ENCODE results near the gene STX2.
"Not testable (repeated sequence)": the region's sequence is repeated elsewhere in the genome, so short reads cannot be mapped to it uniquely, and the experiment has no call there.

STX2 gene

GRCh38 chr12:130875708-130876107, 36.7 kb upstream of the STX2 start:
- not testable (repeated sequence) for H3K27me3 ChIP-seq (ENCODE audit: control insufficient read depth, insufficient read depth, low read length); H3K4me1 ChIP-seq (ENCODE audit: control insufficient read depth, insufficient read depth, low read length); H3K9ac ChIP-seq (ENCODE audit: low read depth, low read length); H3K4me3 ChIP-seq (ENCODE audit: low read depth, low read length); H3K9me3 ChIP-seq (ENCODE audit: control insufficient read depth, insufficient read depth, low read length)
- peaks cover 35% of the 10 kb centered on the region for H3K36me3 ChIP-seq (ENCODE audit: control insufficient read depth, insufficient read depth, low read length)

DNA sequence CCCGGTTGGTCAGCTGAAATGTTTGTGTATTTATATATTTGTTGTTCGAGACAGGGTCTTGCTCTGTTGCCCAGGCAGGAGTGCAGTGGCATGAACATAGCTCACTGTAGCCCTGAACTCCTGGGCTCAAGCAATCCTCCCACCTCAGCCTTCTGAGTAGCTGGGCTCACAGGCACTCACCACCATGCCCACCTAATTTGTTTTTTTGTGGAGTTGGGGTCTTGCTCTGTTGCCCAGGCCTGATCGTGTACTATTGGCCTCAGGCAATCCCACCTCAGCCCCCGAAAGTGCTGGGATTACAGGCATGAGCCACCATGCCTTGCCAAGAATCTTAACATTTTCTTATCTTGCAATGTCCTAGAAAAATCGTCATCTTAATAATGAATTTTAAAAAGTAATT, 36.1 kb upstream of the STX2 start:
- peaks cover 7% of the 10 kb centered on the region for H3K4me1 ChIP-seq (ENCODE audit: control insufficient read depth, insufficient read depth, low read length)
- H3K9me3 ChIP-seq (ENCODE audit: control insufficient read depth, insufficient read depth, low read length), result no peaks in the 10 kb centered on the region
- peaks cover 35% of the 10 kb centered on the region for H3K36me3 ChIP-seq (ENCODE audit: control insufficient read depth, insufficient read depth, low read length)
- H3K4me3 ChIP-seq (ENCODE audit: low read depth, low read length), result no peak overlapping the region
- H3K27me3 ChIP-seq (ENCODE audit: control insufficient read depth, insufficient read depth, low read length), result no peaks in the 10 kb centered on the region
- no peak overlapping the region for H3K9ac ChIP-seq (ENCODE audit: low read depth, low read length)

DNA sequence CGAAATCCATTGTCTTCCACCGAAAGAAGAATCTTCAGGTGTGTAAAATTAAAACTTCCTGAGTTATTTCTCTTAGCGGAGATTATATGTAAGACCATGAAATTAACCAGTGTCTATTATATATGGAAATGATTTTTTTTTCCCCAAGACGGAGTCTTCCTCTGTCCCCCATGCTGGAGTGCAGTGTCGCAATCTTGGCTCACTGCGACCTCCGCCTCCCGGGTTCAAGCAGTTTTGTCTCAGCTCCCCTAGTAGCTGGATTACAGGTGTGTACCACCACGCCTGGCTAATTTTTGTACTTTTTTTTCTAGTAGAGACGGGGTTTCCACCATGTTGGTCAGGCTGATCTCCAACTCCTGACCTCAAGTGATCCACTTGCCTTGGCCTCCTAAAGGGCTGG, 35.6 kb upstream of the STX2 start:
- H3K9me3 ChIP-seq (ENCODE audit: control insufficient read depth, insufficient read depth, low read length), result no peaks in the 10 kb centered on the region
- H3K9ac ChIP-seq (ENCODE audit: low read depth, low read length), result no peak overlapping the region
- H3K4me1 ChIP-seq (ENCODE audit: control insufficient read depth, insufficient read depth, low read length), result peaks cover 7% of the 10 kb centered on the region
- no peak overlapping the region for H3K4me3 ChIP-seq (ENCODE audit: low read depth, low read length)
- H3K36me3 ChIP-seq (ENCODE audit: control insufficient read depth, insufficient read depth, low read length), result peaks cover 35% of the 10 kb centered on the region
- no peaks in the 10 kb centered on the region for H3K27me3 ChIP-seq (ENCODE audit: control insufficient read depth, insufficient read depth, low read length)

DNA sequence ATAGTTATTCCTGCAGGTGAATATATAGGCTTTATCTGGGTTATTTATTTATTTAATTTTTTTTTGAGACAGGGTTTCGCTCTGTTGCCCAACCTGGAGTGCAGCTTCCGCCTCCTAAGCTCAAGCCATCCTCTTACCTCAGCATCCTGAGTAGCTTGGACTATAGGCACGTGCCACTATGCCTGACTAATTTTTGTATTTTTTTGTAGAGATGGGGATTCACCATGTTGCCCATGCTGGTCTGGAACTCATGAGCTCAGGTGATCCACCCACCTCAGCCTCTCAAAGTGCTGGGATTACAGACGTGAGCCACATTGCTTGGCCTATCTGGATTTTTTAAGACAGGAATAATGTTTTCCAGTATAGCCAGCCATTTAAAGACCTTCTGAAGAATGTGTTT, 34.8 kb upstream of the STX2 start:
- H3K4me1 ChIP-seq (ENCODE audit: control insufficient read depth, insufficient read depth, low read length), result peaks cover 7% of the 10 kb centered on the region
- H3K9ac ChIP-seq (ENCODE audit: low read depth, low read length), result no peak overlapping the region
- H3K4me3 ChIP-seq (ENCODE audit: low read depth, low read length), result peak overlapping the region; percentile 70
- no peaks in the 10 kb centered on the region for H3K27me3 ChIP-seq (ENCODE audit: control insufficient read depth, insufficient read depth, low read length)
- H3K36me3 ChIP-seq (ENCODE audit: control insufficient read depth, insufficient read depth, low read length), result peaks cover 35% of the 10 kb centered on the region
- no peaks in the 10 kb centered on the region for H3K9me3 ChIP-seq (ENCODE audit: control insufficient read depth, insufficient read depth, low read length)

DNA sequence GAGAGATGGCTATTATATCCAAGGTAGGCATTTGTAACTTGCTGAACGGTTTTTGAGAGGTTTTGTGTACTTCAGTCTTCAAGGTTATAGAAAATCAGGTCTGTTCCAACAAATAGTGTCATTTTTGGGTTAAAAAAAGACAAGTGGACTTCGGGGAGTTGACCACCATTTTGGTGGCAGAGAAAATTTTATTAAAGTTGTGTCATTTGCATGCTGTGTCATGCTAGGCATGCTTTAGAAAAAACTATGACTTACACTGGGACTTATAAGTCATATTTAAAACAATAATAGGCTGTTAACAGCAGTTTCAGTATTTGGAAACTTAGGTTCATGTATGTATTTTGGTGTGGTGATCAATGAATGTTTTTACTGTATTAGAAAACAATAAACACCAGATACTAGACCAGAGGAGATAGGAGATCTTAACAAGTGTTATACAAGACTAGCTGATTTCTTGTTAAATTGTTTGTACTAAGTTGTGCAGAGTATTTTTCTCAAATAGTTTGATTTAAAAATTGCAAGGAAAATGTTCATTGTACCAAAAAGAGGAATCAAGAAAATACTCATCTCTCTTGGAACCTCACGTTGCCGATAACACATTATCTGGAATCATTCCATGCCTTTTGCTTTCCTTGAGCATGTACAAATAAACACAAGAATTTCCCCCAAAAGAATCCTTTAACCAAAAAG, 34.2 kb upstream of the STX2 start:
- Histone ChIP-seq H3K4me3 (ENCODE audit: low read depth, low read length) (peak overlapping the region; percentile 70), H3K27me3 (ENCODE audit: control insufficient read depth, insufficient read depth, low read length) (no peaks in the 10 kb centered on the region), H3K9ac (ENCODE audit: low read depth, low read length) (peak overlapping the region; percentile 89), H3K36me3 (ENCODE audit: control insufficient read depth, insufficient read depth, low read length) (peaks cover 35% of the 10 kb centered on the region), H3K4me1 (ENCODE audit: control insufficient read depth, insufficient read depth, low read length) (peaks cover 4% of the 10 kb centered on the region), H3K9me3 (ENCODE audit: control insufficient read depth, insufficient read depth, low read length) (no peaks in the 10 kb centered on the region)

GRCh38 chr12:130872179-130873096, 33.4 kb upstream of the STX2 start:
- H3K9me3 ChIP-seq (ENCODE audit: control insufficient read depth, insufficient read depth, low read length), result no peaks in the 10 kb centered on the region
- peaks cover 35% of the 10 kb centered on the region for H3K36me3 ChIP-seq (ENCODE audit: control insufficient read depth, insufficient read depth, low read length)
- H3K4me1 ChIP-seq (ENCODE audit: control insufficient read depth, insufficient read depth, low read length), result peaks cover 3% of the 10 kb centered on the region
- peak overlapping the region; percentile 89 for H3K9ac ChIP-seq (ENCODE audit: low read depth, low read length)
- H3K27me3 ChIP-seq (ENCODE audit: control insufficient read depth, insufficient read depth, low read length), result no peaks in the 10 kb centered on the region
- peak overlapping the region; percentile 70 for H3K4me3 ChIP-seq (ENCODE audit: low read depth, low read length)

- Histone ChIP-seq H3K9ac (ENCODE audit: low read depth, low read length) (peak within 1 kb of the TSS; percentile 89), H3K9me3 (ENCODE audit: control insufficient read depth, insufficient read depth, low read length) (no peaks in the 10 kb centered on the region), H3K4me3 (ENCODE audit: low read depth, low read length) (peak within 1 kb of the TSS; percentile 72), H3K36me3 (ENCODE audit: control insufficient read depth, insufficient read depth, low read length) (peaks cover 35% of the 10 kb centered on the region), H3K27me3 (ENCODE audit: control insufficient read depth, insufficient read depth, low read length) (no peaks in the 10 kb centered on the region), H3K4me1 (ENCODE audit: control insufficient read depth, insufficient read depth, low read length) (peaks cover 3% of the 10 kb centered on the region)
These were observed 32.5 kb upstream of the STX2 start, which contains the start of gene RAN for GRCh38 chr12:130871286-130872178. Gene RAN (plus strand): TSS chr12:130872066. CDS start chr12:130872594, 528 bp downstream.

DNA sequence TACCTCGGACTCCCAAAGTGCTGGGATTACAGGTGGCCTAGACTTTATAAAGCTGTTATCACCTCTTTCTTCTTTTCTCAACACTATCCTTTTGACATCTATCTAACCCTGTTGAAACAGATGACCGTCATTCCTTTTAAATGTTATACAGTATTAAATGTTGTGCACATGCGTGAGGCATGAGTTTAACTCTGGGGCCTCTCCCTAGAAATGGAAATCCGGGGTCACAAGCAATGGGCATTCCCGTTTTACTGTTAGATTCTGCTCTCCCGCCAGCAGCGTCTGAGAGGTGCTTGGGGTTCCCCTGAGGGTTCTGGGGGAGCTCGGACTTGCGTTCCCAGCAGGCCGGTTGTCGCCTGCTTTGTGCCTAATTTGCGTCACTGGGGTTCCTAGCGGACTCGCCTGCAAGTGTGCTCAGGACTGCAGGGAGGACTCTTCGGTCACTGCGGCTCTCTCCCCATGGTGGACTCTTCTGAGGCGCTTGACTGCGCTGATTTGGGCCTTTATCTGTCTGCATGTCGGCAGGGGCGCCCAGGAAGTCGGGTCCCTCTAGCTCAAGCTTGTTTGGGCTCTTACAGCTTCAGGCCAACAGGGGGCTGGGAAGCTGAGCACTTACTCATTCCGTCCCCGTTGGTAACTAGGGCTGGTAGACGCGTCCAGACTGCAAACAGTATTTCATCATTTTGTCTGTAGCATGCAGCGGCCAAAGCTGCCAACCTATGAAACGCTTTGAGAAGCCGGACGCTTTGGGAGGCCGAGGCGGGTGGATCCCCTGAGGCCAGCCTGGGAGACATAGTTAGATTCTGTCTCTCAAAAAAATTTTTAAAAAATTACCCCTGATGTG, 31.6 kb upstream of the STX2 start:
- no peak overlapping the region for H3K9ac ChIP-seq (ENCODE audit: low read depth, low read length)
- H3K4me3 ChIP-seq (ENCODE audit: low read depth, low read length), result peak overlapping the region; percentile 72
- no peaks in the 10 kb centered on the region for H3K27me3 ChIP-seq (ENCODE audit: control insufficient read depth, insufficient read depth, low read length)
- no peaks in the 10 kb centered on the region for H3K9me3 ChIP-seq (ENCODE audit: control insufficient read depth, insufficient read depth, low read length)
- peaks cover 3% of the 10 kb centered on the region for H3K4me1 ChIP-seq (ENCODE audit: control insufficient read depth, insufficient read depth, low read length)
- H3K36me3 ChIP-seq (ENCODE audit: control insufficient read depth, insufficient read depth, low read length), result peaks cover 27% of the 10 kb centered on the region

DNA sequence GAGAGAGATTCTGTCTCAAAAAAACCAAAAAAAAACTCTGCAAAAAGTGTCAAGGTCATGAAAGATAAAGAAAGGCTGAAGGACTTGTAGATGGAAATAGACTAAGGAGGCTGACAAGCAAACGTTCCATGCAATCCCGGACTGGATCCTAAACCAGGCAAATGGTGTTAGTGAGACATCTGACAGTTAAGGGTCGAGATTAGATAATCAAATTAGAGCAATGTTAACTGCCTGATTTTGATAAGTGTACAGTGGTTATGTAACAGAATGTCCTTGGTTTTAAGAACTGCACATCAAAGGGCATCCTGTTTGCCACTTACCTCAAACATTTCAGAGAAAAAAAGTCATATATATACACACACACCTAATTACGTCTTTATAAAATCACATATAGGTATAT, 29.4 kb upstream of the STX2 start:
- no peak overlapping the region for H3K4me3 ChIP-seq (ENCODE audit: low read depth, low read length)
- H3K27me3 ChIP-seq (ENCODE audit: control insufficient read depth, insufficient read depth, low read length), result no peaks in the 10 kb centered on the region
- H3K9me3 ChIP-seq (ENCODE audit: control insufficient read depth, insufficient read depth, low read length), result no peaks in the 10 kb centered on the region
- no peaks in the 10 kb centered on the region for H3K4me1 ChIP-seq (ENCODE audit: control insufficient read depth, insufficient read depth, low read length)
- no peak overlapping the region for H3K9ac ChIP-seq (ENCODE audit: low read depth, low read length)
- H3K36me3 ChIP-seq (ENCODE audit: control insufficient read depth, insufficient read depth, low read length), result peaks cover 9% of the 10 kb centered on the region

- Histone ChIP-seq H3K27me3 (ENCODE audit: control insufficient read depth, insufficient read depth, low read length) (no peaks in the 10 kb centered on the region), H3K36me3 (ENCODE audit: control insufficient read depth, insufficient read depth, low read length) (no peaks in the 10 kb centered on the region), H3K4me1 (ENCODE audit: control insufficient read depth, insufficient read depth, low read length) (no peaks in the 10 kb centered on the region), H3K9me3 (ENCODE audit: control insufficient read depth, insufficient read depth, low read length) (no peaks in the 10 kb centered on the region), H3K9ac (ENCODE audit: low read depth, low read length) (no peak overlapping the region), H3K4me3 (ENCODE audit: low read depth, low read length) (no peak overlapping the region)
These were observed 24.2 kb upstream of the STX2 start for GRCh38 chr12:130863298-130863697.

DNA sequence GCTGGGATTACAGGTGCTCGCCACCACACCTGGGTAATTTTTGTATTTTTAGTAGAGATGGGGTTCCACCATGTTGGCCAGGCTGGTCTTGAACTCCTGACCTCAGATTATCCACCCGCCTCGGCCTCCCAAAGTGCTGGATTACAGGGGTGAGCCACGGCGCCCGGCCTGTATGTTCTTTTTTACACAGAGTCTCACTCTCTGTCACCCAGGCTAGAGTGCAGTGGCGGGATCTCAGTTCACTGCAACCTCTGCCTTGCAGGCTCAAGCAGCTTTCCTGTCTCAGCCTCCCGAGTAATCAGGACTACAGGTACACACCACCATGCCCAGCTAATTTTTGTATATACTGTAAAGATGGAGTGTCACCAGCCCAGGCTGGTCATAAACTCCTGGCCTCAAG, 23.7 kb upstream of the STX2 start:
- not testable (repeated sequence) for H3K9me3 ChIP-seq (ENCODE audit: control insufficient read depth, insufficient read depth, low read length); H3K9ac ChIP-seq (ENCODE audit: low read depth, low read length); H3K27me3 ChIP-seq (ENCODE audit: control insufficient read depth, insufficient read depth, low read length); H3K36me3 ChIP-seq (ENCODE audit: control insufficient read depth, insufficient read depth, low read length); H3K4me1 ChIP-seq (ENCODE audit: control insufficient read depth, insufficient read depth, low read length); H3K4me3 ChIP-seq (ENCODE audit: low read depth, low read length)

Data from iPS-15b (cell line).